Renal pelvis (tissue), 12 donors: ENCODE measurements around the gene CHKB. TPM values are rescaled to one million over a fixed set of nuclear protein-coding genes. Genes with fewer than 3 reads are reported as not detected.

ENCODE experiments used
- DNase-seq: peaks from one replicate; pipeline ENCODE4 v3.0.0-alpha.2; 2013
- long read RNA-seq, 16 experiments: transcript quantifications; one replicate each; lab custom pipeline, GENCODE V29; 2026
- polyA plus RNA-seq, 3 donors: library from polyadenylated mRNA; unstranded; fragments of 120-200 nt; gene quantifications; one replicate each; pipeline ENCODE4 v1.2.1, GENCODE V29; 2013; ENCODE audit not compliant: insufficient read length in 3 of 3

The CHKB gene
- 100 to 1,000 TPM in 2 of 3 donors, 10 to 100 TPM in 1; 74.5 to 109 (median 105) TPM for polyA plus RNA-seq
- long read RNA-seq, donor 1, transcript CHKB-201 (11 exons, 1,638 nt) = major isoform, 14 of 16 reads
- long read RNA-seq, donor 1, partial matches to known transcripts = 0 of 16 reads
- long read RNA-seq, donor 1, other reads (novel, unspliced or antisense) = 0 of 16 reads
- long read RNA-seq, donor 2, transcript CHKB-201 (11 exons, 1,638 nt) = major isoform, 15 of 21 reads
- long read RNA-seq, donor 2, partial matches to known transcripts = 0 of 21 reads
- long read RNA-seq, donor 2, other reads (novel, unspliced or antisense) = 0 of 21 reads
- long read RNA-seq, donor 3, transcript CHKB-201 (11 exons, 1,638 nt) = major isoform, 7 of 7 reads
- long read RNA-seq, donor 3, partial matches to known transcripts = 0 of 7 reads
- long read RNA-seq, donor 3, other reads (novel, unspliced or antisense) = 0 of 7 reads
- long read RNA-seq, donor 4, transcript CHKB-201 (11 exons, 1,638 nt) = major isoform, 14 of 28 reads
- long read RNA-seq, donor 4, partial matches to known transcripts = 6 of 28 reads
- long read RNA-seq, donor 4, other reads (novel, unspliced or antisense) = 0 of 28 reads
- long read RNA-seq, donor 5, transcript CHKB-201 (11 exons, 1,638 nt) = major isoform, 11 of 17 reads
- long read RNA-seq, donor 5, partial matches to known transcripts = 0 of 17 reads
- long read RNA-seq, donor 5, other reads (novel, unspliced or antisense) = 0 of 17 reads
- long read RNA-seq, donor 6, transcript CHKB-201 (11 exons, 1,638 nt) = major isoform, 10 of 15 reads
- long read RNA-seq, donor 6, partial matches to known transcripts = 0 of 15 reads
- long read RNA-seq, donor 6, other reads (novel, unspliced or antisense) = 0 of 15 reads
- long read RNA-seq, donor 7, transcript CHKB-201 (11 exons, 1,638 nt) = major isoform, 7 of 12 reads
- long read RNA-seq, donor 7, partial matches to known transcripts = 0 of 12 reads
- long read RNA-seq, donor 7, other reads (novel, unspliced or antisense) = 0 of 12 reads
- long read RNA-seq, donor 8, transcript CHKB-201 (11 exons, 1,638 nt) = major isoform, 6 of 6 reads
- long read RNA-seq, donor 8, partial matches to known transcripts = 0 of 6 reads
- long read RNA-seq, donor 8, other reads (novel, unspliced or antisense) = 0 of 6 reads
- long read RNA-seq, donor 9, transcript CHKB-201 (11 exons, 1,638 nt) = major isoform, 14 of 26 reads
- long read RNA-seq, donor 9, partial matches to known transcripts = 5 of 26 reads
- long read RNA-seq, donor 9, other reads (novel, unspliced or antisense) = 0 of 26 reads
- long read RNA-seq, donor 10, transcript CHKB-201 (11 exons, 1,638 nt) = major isoform, 7 of 13 reads
- long read RNA-seq, donor 10, partial matches to known transcripts = 0 of 13 reads
- long read RNA-seq, donor 10, other reads (novel, unspliced or antisense) = 0 of 13 reads
- long read RNA-seq, donor 11, transcript CHKB-201 (11 exons, 1,638 nt) = major isoform, 11 of 47 reads
- long read RNA-seq, donor 11, partial matches to known transcripts = 12 of 47 reads
- long read RNA-seq, donor 11, other reads (novel, unspliced or antisense) = 21 of 47 reads
- long read RNA-seq, donor 12, transcript CHKB-212 (9 exons, 2,069 nt) = minor isoform, 7 of 28 reads
- long read RNA-seq, donor 12, transcript CHKB-201 (11 exons, 1,638 nt) = major isoform, 9 of 28 reads
- long read RNA-seq, donor 12, partial matches to known transcripts = 5 of 28 reads
- long read RNA-seq, donor 12, other reads (novel, unspliced or antisense) = 6 of 28 reads
- long read RNA-seq, donor 13, partial matches to known transcripts = 0 of 8 reads
- long read RNA-seq, donor 13, other reads (novel, unspliced or antisense) = 0 of 8 reads
- long read RNA-seq, donor 14, transcript CHKB-201 (11 exons, 1,638 nt) = major isoform, 14 of 26 reads
- long read RNA-seq, donor 14, partial matches to known transcripts = 11 of 26 reads
- long read RNA-seq, donor 14, other reads (novel, unspliced or antisense) = 0 of 26 reads
- long read RNA-seq, donor 15, transcript CHKB-201 (11 exons, 1,638 nt) = major isoform, 11 of 29 reads
- long read RNA-seq, donor 15, transcript CHKB-212 (9 exons, 2,069 nt) = minor isoform, 7 of 29 reads
- long read RNA-seq, donor 15, partial matches to known transcripts = 5 of 29 reads
- long read RNA-seq, donor 15, other reads (novel, unspliced or antisense) = 0 of 29 reads
- long read RNA-seq, donor 16, transcript CHKB-201 (11 exons, 1,638 nt) = minor isoform, 6 of 14 reads
- long read RNA-seq, donor 16, transcript CHKB-212 (9 exons, 2,069 nt) = major isoform, 7 of 14 reads
- long read RNA-seq, donor 16, partial matches to known transcripts = 0 of 14 reads
- long read RNA-seq, donor 16, other reads (novel, unspliced or antisense) = 0 of 14 reads

- DNase-seq = peak; percentile 98
Observed at GRCh38 chr22:50582493-50583293, at the start of gene CHKB. TSS of gene CHKB (minus strand) at chr22:50582849. CDS start at chr22:50582781, 68 bp downstream.

- DNase-seq = no peak
Observed at GRCh38 chr22:50630376-50630775, 47.7 kb upstream of the CHKB start.

GRCh38 chr22:50628543-50629134 is 46.0 kb upstream of the CHKB start:
- no peak for DNase-seq

GRCh38 chr22:50627642-50628542 is 45.2 kb upstream of the CHKB start, which contains the start of gene ARSA:
TSS of gene ARSA (minus strand) at chr22:50628152. CDS start at chr22:50627779, 373 bp downstream.
- DNase-seq = peak; percentile 64

GRCh38 chr22:50626850-50627641 is 44.4 kb upstream of the CHKB start:
- DNase-seq = no peak

GRCh38 chr22:50626314-50626849 is 43.7 kb upstream of the CHKB start:
- DNase-seq = no peak

GRCh38 chr22:50625568-50626313 is 43.1 kb upstream of the CHKB start:
- DNase-seq = no peak

- no peak for DNase-seq
Observed at GRCh38 chr22:50625131-50625567, 42.5 kb upstream of the CHKB start.

GRCh38 chr22:50624347-50625130 is 41.9 kb upstream of the CHKB start:
- no peak for DNase-seq

GRCh38 chr22:50622723-50623327 is 40.2 kb upstream of the CHKB start:
- DNase-seq = no peak

- DNase-seq = no peak
Observed at GRCh38 chr22:50621948-50622722, 39.5 kb upstream of the CHKB start.

GRCh38 chr22:50621356-50621880 is 38.8 kb upstream of the CHKB start:
- DNase-seq = no peak
